Esophagus squamous epithelium (tissue), 4 donors: Measurements from ENCODE around the gene TMC8.
A peak's percentile ranks its signal among the peaks of the same experiment; 100 is the strongest.

Experiments
- CTCF ChIP-seq, 6 experiments: fragments of 450-650 bp in 4 of 6; fragments of 200-600 bp in 2 of 6; sonication (generic) in 2 of 6; IDR thresholded peaks; one replicate each; pipeline ENCODE4 v1.5.1; 2016 to 2019; ENCODE audit warnings: antibody characterized with exemption in 6 of 6, mild to moderate bottlenecking in 4 of 6, moderate library complexity in 4 of 6
- POLR2A ChIP-seq, 4 donors: fragments of 450-650 bp; IDR thresholded peaks; one replicate each; pipeline ENCODE4 v1.6.1; 2017; ENCODE audit warnings: antibody characterized with exemption in 4 of 4, mild to moderate bottlenecking in 4 of 4, moderate library complexity in 3 of 4

GRCh38 chr17:78133971-78134898 lies 3.7 kb downstream of the TMC8 start:
- TF ChIP-seq POLR2A (IDR thresholded peaks at IDR 0.05) (no peak), CTCF (IDR thresholded peaks at IDR 0.05) (peak; percentile 27 to 70 (median 56))
